Brain pericyte (primary cell): ENCODE data around the gene GRN.
"Not testable (repeated sequence)": the region's sequence is repeated elsewhere in the genome, so short reads cannot be mapped to it uniquely, and the experiment has no call there.

ENCODE experiments used
- DNase-seq: peaks from one replicate; pipeline ENCODE4 v3.0.0-alpha.2; 2012; ENCODE audit warnings: low read depth, low spot score

The GRN gene

DNA sequence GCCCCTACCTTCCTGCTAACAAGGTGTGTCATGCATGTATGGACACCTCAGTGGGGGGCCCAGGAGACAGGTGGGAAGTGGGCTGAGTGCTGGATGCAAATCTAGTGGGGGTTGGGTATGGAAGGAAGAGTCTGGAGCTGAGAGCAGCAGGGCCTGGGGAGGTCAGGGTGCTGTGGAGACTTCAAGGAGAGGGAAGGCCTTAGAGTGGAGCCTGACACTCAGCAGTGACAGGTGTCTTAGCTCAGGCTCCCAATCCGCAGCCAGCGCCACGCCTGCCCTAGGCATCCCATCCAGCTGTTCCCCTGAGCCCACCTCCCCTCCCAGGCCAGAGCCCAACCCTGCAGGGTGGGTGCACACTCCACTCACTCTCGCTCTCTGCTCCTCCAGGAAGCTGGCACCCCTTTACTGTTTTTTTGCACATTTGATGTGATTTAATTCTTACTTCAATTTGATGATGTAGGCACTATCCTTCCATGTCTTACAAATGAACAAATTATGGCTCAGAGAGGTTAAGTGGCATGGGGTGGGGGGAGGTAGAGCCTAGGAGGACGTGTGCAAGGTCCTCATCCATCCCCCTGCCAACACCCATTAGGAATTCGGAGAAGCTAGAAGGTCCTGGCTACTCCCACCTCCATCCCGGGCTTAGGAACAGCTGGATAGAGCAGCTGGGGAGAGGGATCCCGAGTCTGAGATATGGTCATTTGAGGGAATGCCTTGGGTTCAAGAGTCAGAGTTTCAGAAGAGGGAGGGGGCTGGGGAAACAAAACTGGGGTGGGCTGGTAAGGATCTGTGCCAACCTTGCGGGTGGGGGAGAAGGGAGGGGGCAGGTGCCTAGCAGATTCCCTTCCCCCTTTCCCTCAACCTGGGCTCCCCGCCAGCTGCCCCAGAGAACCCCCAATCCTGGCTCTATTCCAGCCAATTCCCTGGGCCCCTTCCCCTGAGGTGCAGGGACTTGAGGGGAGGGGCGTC lies 16.5 kb downstream of the GRN start:
- DNase-seq: no peak

GRCh38 chr17:44362459-44362948 lies 17.4 kb downstream of the GRN start:
- no peak for DNase-seq

DNA sequence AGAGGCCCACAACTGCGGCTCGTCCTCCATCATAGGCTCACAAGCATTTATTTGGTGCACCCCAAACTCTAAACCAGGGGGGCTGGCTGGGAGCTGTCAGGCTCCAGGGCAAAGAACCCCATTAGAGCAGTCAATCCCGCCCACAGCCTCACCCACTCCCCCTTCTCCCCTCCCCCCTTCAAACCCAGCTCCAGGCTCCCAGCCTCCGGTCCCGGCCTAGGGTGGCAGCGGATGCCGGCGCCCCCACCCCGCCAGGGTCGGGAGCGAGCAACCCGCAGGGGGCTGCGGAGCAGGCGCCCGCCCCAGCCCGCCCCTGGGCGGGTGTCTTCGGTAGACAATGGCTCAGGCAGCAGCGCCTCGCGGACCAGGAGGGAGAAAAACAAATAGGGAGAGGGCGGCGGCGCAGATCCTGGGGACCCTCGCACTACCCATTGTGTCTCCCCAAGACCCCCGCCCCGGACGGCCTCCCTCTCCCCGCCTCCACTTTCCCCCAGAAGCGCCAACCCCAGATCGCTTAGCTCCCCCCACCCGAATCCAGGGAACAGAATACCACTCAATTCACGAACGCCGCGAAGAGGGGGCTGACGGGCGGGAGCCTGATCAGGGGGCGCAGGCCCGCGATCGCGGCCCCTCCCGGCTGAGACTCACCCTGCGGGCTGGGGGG lies 18.0 kb downstream of the GRN start:
- DNase-seq: no peak

- no peak for DNase-seq
Measured at GRCh38 chr17:44363613-44364159, 18.6 kb downstream of the GRN start, which contains the start of gene FAM171A2. Gene FAM171A2 (minus strand): TSS chr17:44363853. CDS start chr17:44363714, 139 bp downstream.

DNA sequence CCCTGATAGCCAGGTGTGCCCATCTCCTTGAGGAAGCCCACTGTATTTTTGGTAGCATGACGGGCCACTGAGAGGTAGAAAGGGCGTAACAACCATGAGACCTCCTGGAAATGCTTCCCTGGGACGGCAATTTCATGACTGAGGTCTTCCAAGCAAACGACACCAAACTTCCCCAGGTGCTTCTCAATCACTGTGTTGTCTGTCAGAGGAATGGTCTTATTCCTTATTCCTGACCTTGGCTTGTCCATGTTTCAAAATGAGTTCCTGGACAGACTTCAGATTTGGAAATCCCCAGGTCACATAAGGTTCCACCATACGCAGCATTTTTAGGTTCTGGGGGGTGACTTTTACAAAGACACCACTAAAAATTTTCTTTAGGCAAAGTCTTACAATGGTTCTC lies 19.9 kb downstream of the GRN start:
- DNase-seq: not testable (repeated sequence)

GRCh38 chr17:44367231-44367979 lies 22.3 kb downstream of the GRN start:
- DNase-seq: no peak

DNA sequence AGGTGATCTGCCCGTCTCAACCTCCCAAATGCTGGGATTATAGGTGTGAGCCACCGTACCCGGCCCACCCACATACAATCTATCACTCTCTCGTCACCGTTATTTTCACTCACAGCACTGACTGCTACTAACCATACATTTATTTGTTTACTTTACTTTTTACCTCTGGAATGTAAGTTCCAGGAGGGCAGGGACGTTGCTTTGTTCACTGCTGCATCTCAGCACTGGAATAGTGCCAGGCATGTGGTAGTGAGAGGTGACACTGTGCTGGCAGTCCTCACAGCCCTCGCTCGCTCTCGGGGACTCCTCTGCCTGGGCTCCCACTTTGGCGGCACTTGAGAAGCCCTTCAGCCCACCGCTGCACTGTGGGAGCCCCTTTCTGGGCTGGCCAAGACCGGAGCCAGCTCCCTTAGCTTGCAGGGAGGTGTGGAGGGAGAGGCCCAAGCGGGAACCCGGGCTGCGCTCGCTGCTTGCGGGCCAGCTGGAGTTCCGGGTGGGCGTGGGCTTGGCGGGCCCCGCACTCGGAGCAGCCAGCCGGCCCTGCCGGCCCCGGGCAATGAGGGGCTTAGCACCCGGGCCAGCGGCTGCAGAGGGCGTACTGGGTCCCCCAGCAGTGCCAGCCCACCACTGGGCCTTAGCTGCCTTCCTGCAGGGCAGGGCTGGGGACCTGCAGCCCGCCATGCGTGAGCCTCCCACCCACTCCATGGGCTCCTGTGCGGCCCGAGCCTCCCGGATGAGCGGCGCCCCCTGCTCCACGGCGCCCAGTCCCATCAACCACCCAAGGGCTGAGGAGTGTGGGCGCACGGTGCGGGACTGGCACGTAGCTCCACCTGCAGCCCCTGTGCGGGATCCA lies 23.5 kb downstream of the GRN start:
- not testable (repeated sequence) for DNase-seq

- DNase-seq: not testable (repeated sequence)
Measured at GRCh38 chr17:44369414-44370023, 24.4 kb downstream of the GRN start.

DNA sequence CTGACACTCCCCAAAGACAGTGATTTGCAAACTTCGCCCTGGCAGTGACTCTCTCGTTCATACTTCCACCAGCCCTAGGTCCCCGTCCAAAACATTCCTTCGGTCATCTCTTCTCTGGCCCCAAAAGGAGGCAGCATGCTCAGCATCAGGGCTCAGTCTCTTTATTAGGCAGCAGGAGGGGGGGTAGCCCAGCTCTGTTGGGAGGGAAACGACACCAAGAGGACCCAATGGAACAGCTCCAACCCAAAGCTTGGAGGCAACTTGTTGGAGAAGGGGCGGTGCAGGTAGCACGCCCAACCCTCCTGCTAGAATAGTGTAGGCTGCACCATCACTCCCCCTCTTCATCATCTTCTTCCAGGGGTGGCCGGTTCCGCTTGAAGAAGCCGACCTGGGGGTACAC lies 26.9 kb downstream of the GRN start:
- DNase-seq: no peak

- DNase-seq: no peak
Measured at GRCh38 chr17:44374306-44375195, 29.4 kb downstream of the GRN start.

- no peak for DNase-seq
Measured at GRCh38 chr17:44375196-44376017, 30.3 kb downstream of the GRN start.

GRCh38 chr17:44376124-44376523 lies 31.0 kb downstream of the GRN start:
- DNase-seq: no peak

DNA sequence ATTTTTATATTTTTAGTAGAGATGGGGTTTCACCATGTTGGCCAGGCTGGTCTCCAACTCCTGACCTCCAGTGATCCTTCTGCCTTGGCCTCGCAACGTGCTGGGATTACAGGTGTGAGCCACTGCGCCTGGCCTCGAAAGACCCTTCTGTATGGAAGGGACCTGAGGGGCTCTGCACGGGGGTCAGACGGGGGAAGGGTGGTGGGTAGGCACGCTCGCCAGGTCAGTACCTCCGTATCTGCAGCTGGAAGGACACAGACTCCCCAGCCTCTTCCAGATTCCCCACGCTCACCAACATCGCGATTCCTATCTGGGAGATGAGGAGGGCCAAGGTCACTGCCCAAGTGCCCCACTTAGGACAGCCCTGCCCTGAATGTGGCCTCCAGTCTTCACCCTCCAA lies 31.7 kb downstream of the GRN start:
- DNase-seq: no peak

DNA sequence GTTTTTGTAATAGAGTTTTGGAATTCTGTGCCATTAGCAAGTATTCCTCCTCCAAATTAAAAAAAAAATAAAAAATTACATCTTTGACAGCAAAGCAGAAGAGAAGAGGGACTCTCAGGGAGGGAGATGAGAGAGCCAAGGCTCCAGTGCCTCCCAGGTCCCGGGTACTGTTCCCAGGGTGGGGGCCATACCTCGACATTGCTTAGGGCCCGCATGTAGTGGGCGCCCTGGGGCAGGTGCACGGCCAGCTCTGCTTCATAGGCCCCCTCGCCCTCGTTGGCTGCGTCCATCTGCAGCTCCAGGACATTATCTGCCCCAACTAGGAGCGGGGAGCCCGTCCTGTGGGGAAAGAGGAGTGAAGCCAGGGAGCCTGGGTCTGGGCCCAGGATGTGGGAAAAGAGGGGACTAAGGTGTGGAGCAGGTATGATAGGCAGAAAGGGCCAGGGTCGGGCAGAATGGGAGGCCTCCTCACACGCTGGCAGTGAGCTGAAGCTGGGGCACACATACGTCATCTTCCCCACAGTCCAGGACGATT lies 33.1 kb downstream of the GRN start:
- DNase-seq: no peak

DNA sequence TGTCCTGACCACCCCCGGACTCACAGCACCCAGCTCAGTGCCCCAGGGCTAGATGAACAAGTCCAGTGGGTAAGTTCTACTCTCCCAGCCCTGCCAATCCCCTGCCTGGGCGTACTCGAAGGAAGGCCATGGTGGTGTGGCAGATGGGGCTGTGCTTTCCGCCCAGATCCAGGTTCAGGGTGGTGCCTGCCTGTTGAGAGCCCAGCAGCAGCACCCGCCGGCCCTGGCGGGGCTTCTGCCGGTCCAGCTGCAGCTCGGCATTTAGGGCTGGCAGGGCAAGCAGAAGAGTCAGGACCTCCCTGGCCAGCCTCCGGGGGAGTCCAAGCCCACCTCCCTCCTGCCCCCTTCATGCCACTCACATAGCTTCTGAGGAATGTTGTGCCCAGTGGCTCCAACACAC lies 34.8 kb downstream of the GRN start:
- no peak for DNase-seq

GRCh38 chr17:44380767-44381166 lies 35.7 kb downstream of the GRN start:
- DNase-seq: no peak

DNA sequence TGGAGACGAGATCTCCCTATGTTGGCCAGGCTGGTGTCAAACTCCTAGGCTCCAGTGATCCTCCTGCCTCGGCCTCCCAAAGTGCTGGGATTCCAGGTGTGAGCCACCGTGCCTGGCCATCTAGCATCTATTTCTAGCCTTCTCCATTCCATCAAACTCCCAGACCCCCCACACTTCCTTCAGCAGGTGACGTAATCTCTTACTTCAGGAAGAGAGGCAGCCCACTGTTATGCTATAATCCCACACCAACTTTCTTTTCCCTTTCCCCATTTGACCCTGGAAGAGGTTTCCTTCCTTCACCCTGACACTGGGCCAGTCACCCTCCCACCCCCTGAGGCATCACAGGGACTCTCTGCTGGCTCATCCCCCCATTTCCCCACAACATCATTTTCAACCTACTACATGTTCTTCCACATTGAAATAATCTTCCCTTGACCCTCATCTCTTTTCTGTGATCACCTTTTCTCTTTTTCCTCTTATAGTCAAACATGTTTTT lies 36.8 kb downstream of the GRN start:
- no peak for DNase-seq

DNA sequence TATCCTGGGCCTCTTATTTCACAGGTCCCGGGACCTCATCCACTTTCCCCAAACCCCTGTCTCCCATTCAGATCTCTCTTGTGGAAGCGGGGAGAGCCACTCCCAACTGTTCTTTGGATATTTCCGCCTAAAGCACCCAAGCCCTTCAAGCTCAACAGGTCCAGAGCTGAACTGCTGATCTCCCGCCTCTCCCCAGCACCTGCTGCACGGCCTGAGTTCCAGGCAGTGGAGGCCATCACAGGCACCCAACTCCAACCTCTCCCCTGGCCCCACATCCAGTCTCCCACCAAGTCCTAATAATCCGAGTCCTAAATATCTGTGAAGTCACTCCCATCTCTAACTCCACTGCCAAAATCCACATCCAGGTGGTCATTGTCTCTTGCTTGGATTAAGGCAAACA lies 37.8 kb downstream of the GRN start:
- DNase-seq: no peak
